GM18507 (cell line): Measurements from ENCODE around the gene BRIX1.
A peak's percentile ranks its signal among the peaks of the same experiment; 100 is the strongest.
"Not testable (repeated sequence)": the region's sequence is repeated elsewhere in the genome, so short reads cannot be mapped to it uniquely, and the experiment has no call there.

Experiments used
- DNase-seq: peaks from one replicate; pipeline ENCODE4 v3.0.0; 2011; ENCODE audit warnings: low read depth; ENCODE audit not compliant: insufficient read length; ENCODE audit errors: extremely low spot score
- FAIRE-seq: peaks from 2 replicates; lab custom pipeline; 2011; peaks lifted over from hg19 to GRCh38; lab: Jason Lieb, UNC

BRIX1 gene

GRCh38 chr5:34905564-34905963, 9.9 kb upstream of the BRIX1 start:
- no peak for DNase-seq
- FAIRE-seq, result no peak

DNA sequence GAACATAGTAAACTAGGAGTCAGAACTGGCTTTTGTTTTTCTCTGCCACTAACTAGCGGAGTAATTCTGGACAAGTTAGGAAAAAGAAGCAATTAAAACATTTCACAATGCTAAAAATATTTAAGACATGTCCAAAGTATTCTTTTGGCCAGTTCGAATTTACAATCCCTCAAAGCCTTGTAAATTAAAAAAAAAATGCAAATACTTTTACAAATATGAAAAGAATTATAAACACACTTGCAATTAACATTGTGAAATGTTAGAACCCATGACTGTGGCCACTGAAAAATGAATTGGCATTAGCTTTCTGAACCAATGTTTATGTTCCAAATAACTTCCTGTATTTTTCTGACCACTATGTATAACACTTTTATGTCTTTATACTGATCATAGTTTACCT, 2.4 kb upstream of the BRIX1 start:
- no peak for FAIRE-seq

GRCh38 chr5:34914671-34915138, 806 bp upstream of the BRIX1 start:
- DNase-seq (no peak), FAIRE-seq (no peak)

More for the DNA sequence above, 2.4 kb upstream of the BRIX1 start:
- DNase-seq, result no peak

- FAIRE-seq, result no peak
- DNase-seq, result no peak
These were observed 313 bp downstream of the BRIX1 start for GRCh38 chr5:34915856-34916192.

DNA sequence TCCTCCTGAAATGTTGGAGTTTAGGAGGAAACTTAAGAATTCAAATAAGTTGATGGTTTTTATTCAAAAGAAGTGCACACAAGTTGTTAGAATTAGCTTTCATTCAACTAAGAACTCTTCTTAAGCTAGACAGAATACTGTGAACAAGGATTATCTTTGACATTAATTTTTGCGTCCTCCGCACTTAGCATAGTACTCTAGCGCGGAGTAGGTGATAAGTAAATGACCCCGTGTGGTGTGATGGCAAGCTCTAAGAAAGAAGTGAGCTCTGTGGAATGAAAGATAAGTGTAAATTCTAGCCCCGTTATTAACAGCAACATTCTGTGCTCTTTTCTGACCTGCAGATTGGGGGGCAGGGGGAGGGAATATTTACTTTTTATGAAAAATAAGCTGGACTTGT, 1.0 kb downstream of the BRIX1 start:
- no peak for FAIRE-seq

DNA sequence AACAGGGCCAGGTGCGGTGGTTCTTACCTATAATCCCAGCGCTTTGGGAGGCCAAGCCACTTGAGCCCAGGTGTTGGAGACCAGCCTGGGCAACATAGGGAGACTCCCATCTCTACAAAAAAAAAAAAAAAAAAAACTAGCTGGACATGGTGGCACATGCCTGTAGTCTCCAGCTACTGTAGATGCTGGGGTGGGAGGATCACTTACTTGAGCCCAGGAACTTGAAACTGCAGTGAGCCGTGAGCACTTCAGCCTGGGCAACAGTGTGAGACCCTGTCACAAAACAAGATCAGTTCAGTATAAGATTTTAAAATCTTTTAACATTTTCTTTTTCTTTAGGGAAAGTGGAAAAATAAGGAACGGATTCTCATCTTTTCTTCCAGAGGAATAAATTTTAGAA, 2.5 kb downstream of the BRIX1 start:
- DNase-seq (no peak), FAIRE-seq (no peak)

More for the DNA sequence above, 1.0 kb downstream of the BRIX1 start:
- DNase-seq, result no peak

DNA sequence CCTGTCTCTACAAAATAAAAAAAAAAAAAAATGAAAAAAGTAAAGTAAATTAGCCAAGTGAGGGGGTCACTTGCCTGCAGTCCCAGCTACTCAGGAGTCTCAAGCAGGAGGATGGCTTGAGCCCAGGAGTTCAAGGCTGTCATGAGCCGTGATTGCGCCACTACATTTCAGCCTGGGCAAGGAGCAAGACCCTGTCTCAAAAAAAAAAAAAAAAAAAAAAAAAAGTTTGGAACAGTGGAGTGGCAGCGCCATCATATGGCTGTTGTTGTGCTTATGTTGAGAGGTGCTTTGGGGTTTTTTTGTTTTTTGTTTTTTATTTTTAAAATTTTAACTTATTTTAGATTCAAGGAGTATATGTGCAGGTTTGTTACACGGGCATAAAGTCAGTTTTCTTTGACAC, 3.6 kb downstream of the BRIX1 start:
- DNase-seq, result no peak
- FAIRE-seq, result no peak

DNA sequence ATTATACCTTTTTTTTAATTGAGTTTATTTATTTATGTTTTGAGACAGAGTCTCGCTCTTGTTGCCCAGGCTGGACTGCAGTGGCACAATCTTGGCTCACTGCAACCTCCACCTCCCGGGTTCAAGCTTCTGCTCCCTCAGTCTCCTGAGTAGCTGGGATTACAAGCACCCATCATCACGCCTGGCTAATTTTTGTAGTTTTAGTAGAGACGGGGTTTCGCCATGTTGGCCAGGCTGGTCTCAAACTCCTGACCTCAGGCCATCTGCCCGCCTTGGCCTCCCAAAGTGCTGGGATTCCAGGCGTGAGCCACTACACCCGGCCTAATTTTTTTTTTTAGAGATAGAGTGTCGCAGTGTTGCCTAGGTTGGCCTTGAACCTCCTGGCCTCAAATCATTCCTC, 7.7 kb downstream of the BRIX1 start:
- DNase-seq, FAIRE-seq: not testable (repeated sequence)

- DNase-seq, result no peak
- peak; percentile 9 for FAIRE-seq
These were observed 8.4 kb downstream of the BRIX1 start for GRCh38 chr5:34923694-34924461.

- FAIRE-seq (no peak), DNase-seq (no peak)
These were observed 8.9 kb downstream of the BRIX1 start for GRCh38 chr5:34924462-34924765.

GRCh38 chr5:34926318-34926888, 10.9 kb downstream of the BRIX1 start:
- DNase-seq (no peak), FAIRE-seq (no peak)

GRCh38 chr5:34927785-34928184, 12.3 kb downstream of the BRIX1 start:
- FAIRE-seq (no peak), DNase-seq (no peak)

DNA sequence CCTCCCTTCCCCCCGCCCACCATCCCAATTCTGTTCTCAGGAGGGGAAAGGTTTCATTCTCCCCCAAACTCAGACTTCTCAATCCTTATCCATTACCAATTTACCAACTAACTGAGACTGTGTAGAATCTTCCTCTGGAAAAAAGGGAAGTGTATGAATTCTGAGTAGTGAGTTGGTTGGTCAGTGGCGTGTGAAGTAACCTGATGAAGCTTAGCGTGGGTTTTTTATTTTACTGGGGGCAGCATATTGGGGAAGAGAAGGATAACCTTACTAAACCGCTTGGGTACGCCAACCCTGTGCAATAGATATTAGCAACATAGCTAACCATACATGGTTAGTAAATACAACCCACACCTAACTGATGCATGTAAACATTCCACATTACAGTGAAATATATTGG, 12.8 kb downstream of the BRIX1 start:
- FAIRE-seq, result no peak

DNA sequence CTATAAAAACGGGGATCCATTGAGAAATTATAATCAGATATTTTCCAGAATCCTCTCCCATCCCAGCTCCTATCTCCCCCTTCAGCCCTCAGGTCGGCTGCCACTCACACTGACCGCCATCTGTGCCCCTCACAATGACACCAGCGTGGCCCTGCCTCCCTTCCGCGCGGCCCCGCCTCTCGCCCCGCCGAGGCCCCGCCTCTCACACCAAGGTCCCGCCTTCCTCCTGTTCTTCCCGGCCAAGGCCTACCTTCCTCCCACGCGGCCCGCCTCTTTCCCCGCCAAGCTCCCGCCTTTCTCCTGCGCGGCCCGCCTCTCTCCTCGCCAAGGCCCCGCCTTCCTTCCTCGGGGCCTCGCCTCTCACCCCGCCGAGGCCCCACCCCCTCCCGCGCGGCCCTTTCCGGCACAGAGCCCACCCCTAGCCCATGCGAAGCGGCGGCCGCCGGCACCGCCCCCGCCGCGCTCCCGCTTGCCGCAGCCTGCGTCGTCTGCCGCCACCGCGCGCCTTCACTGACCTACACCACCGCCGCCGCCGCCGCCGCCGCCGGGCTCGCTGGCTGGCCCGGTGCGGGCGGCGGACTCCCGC, 13.7 kb downstream of the BRIX1 start, which contains the start of gene DNAJC21:
TSS of gene DNAJC21 (plus strand) at position 426 of the 586 bp plus-strand sequence. CDS start 261 bp downstream, outside the sequence.
- DNase-seq (peak; percentile 91), FAIRE-seq (peak; percentile 97)

More for the DNA sequence above, 12.8 kb downstream of the BRIX1 start:
- DNase-seq, result no peak

- FAIRE-seq (peak; percentile 47), DNase-seq (peak; percentile 65)
These were observed 14.4 kb downstream of the BRIX1 start for GRCh38 chr5:34929720-34930461.

- peak; percentile 24 for FAIRE-seq
- DNase-seq, result no peak
These were observed 14.9 kb downstream of the BRIX1 start for GRCh38 chr5:34930462-34930844.

- FAIRE-seq, result no peak
- DNase-seq, result no peak
These were observed 15.4 kb downstream of the BRIX1 start for GRCh38 chr5:34930870-34931269.

DNA sequence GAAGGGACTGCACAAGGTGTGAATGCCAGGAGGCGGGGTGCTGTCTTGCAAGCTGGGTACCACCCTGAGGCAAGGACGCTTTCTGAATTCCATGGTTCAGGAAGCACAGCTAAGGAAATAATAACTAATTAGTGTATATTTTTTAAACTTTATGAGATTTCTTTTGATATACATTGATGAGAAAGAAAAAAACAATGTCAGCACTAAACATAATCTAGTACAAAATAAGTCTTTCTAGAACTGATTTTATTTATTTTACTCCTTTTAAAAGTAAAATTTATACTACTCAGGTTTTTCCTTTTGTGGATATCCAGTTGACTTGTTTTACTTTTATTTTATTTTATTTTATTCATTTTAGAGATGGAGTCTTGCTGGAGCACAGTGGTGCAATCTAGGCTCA, 17.4 kb downstream of the BRIX1 start:
- FAIRE-seq, result no peak

GRCh38 chr5:34941936-34942335, 26.4 kb downstream of the BRIX1 start:
- no peak for FAIRE-seq
- no peak for DNase-seq

More for the DNA sequence above, 17.4 kb downstream of the BRIX1 start:
- DNase-seq, result no peak

DNA sequence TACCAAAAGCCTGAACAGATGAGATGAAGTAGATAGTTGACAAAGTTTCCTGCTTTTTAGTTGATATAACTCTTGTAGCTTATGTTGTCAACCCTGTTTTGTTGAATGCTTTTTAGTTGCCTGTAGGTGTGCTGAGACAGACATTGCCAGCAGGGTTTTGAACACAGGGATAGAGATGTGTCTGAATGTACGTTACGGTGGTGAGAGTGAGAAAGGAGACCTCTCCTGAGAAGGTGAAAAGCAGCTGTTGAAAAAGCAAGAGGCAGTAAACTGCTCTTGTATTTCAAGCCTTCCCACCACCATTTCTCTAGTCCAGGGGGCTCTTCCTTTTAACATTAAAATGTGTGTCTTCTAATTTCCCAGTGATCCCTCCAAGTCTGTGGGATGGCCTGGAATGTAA, 28.5 kb downstream of the BRIX1 start:
- DNase-seq (no peak), FAIRE-seq (no peak)
